Lung (tissue), 12 donors: Measurements from ENCODE around the gene TBCK. TPM values are rescaled to one million over a fixed set of nuclear protein-coding genes. Genes with fewer than 3 reads are reported as not detected.

Source experiments
- ATAC-seq: fragments of 200-7000 bp; cut with Tn5 transposase; one replicate; pipeline ENCODE4 v1.9.1; 2020; ENCODE audit warnings: moderate number of reproducible peaks; ENCODE audit not compliant: insufficient read depth, low FRiP score
- DNase-seq, 3 donors: peaks; one replicate each; pipeline ENCODE4 v3.0.0-alpha.2; 2013 to 2017
- H3K27ac ChIP-seq, 2 donors: one replicate each; pipeline ENCODE4 v1.5.1; 2013; ENCODE audit warnings: mild to moderate bottlenecking in 2 of 2, moderate library complexity in 2 of 2, control low read depth in 1 of 2, inconsistent platforms in 1 of 2, low read depth in 1 of 2, low read length in 1 of 2
- H3K27me3 ChIP-seq, 3 donors: one replicate each; pipeline ENCODE4 v1.5.1; 2013; ENCODE audit warnings: low read length in 2 of 3; ENCODE audit not compliant: control insufficient read depth in 3 of 3, insufficient read depth in 3 of 3
- H3K36me3 ChIP-seq, 4 donors: one replicate each; pipeline ENCODE4 v1.5.1; 2013; ENCODE audit warnings: low read length in 4 of 4, mild to moderate bottlenecking in 1 of 4, moderate library complexity in 1 of 4; ENCODE audit not compliant: control insufficient read depth in 4 of 4, insufficient read depth in 4 of 4
- H3K4me1 ChIP-seq, 5 donors: one replicate each; pipeline ENCODE4 v1.5.1; 2013; ENCODE audit warnings: low read length in 5 of 5, mild to moderate bottlenecking in 2 of 5, moderate library complexity in 1 of 5; ENCODE audit not compliant: control insufficient read depth in 5 of 5, insufficient read depth in 5 of 5
- H3K4me3 ChIP-seq: one replicate; pipeline ENCODE4 v1.5.1; 2013; ENCODE audit warnings: mild to moderate bottlenecking, control low read depth, moderate library complexity
- H3K9ac ChIP-seq, 2 donors: one replicate each; pipeline ENCODE4 v1.5.1; 2013; ENCODE audit warnings: low read length in 2 of 2, control low read depth in 1 of 2; ENCODE audit not compliant: insufficient read depth in 1 of 2
- H3K9me3 ChIP-seq, 4 donors: one replicate each; pipeline ENCODE4 v1.5.1; 2013; ENCODE audit warnings: low read length in 3 of 4, mild to moderate bottlenecking in 1 of 4, moderate library complexity in 1 of 4; ENCODE audit not compliant: control insufficient read depth in 4 of 4, insufficient read depth in 3 of 4
- CTCF ChIP-seq: IDR thresholded peaks from 2 replicates; pipeline ENCODE4 v1.5.1; 2012; ENCODE audit warnings: mild to moderate bottlenecking; ENCODE audit errors: control extremely low read depth, extremely low read depth
- WGBS, 2 donors: extraction: QIAGEN DNeasy Blood & Tissue Kit; methylation state at CpG; one replicate each; pipeline ENCODE4 v1.1.7; 2013; 5-methylcytosine and 5-hydroxymethylcytosine counted together
- polyA plus RNA-seq, 2 donors: library from polyadenylated mRNA; stranded (reverse); fragments of 200-250 nt; gene quantifications; one replicate each; pipeline ENCODE4 v1.2.1, GENCODE V29; 2013
- total RNA-seq, 2 donors: library from RNA; depleted of rRNA in 1 of 2; stranded (reverse); fragments of >200 nt in 1 of 2; gene quantifications; one replicate each; pipeline ENCODE4 v1.2.1, GENCODE V29; 2014 to 2021
- donor health status: control.
- donor health status: control.
- donor health status: Bipolar disorder and iron deficiency.
- donor health status: healthy.
- donor health status: DM: yes; HTN: yes; CAD: no.

TBCK gene
- total and polyA plus RNA-seq, 4 donors = 6.7 to 71.2 (median 18.6) TPM

GRCh38 chr4:106273831-106274230 lies 42.2 kb downstream of the TBCK start:
- ATAC-seq = no peak
- no peak for TF ChIP-seq CTCF
- no peaks in the 10 kb centered on the region for H3K27me3 ChIP-seq
- peaks cover 0 to 2% (median 0%) of the 10 kb centered on the region in 4 donors for H3K36me3 ChIP-seq
- H3K4me1 ChIP-seq = peaks cover 0 to 3% (median 0%) of the 10 kb centered on the region in 5 donors
- no peaks in the 10 kb centered on the region for H3K9me3 ChIP-seq
- no peak overlapping the region for H3K9ac ChIP-seq
- no peak overlapping the region for H3K27ac ChIP-seq
- DNase-seq = peak; percentile 17 to 88 (median 79)
- whole genome bisulfite sequencing, 2 donors = 64 to 78% methylated on average over 2 of the region's 2 CpGs
- H3K4me3 ChIP-seq = no peak overlapping the region

DNA sequence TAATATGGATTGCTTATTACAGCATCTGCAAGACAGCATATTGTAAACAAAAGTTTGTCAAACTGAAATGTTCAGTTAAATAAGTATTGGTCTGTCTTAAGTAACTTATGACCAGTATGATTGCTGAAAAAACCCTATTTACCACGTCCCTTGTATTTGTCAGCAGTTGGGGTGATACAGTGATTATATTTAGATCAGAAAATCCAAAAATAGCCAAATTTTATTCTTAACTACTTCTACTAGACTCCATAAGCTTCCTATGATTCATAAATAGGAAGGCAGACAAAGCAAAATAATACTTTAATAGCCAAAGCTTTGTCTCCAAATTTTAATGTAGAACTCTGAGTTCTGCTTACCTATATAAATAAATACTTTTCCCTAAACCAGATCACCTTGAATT lies 45.3 kb downstream of the TBCK start:
- H3K9ac ChIP-seq = no peak overlapping the region
- 89 to 91% methylated on average over 1 of the region's 1 CpG for WGBS, 2 donors
- H3K4me3 ChIP-seq = no peak overlapping the region
- ATAC-seq (no peak), DNase-seq (no peak)
- TF ChIP-seq CTCF = no peak
- no peaks in the 10 kb centered on the region for H3K9me3 ChIP-seq
- H3K4me1 ChIP-seq = peaks cover 0 to 3% (median 0%) of the 10 kb centered on the region in 5 donors
- no peak overlapping the region for H3K27ac ChIP-seq
- H3K27me3 ChIP-seq = no peaks in the 10 kb centered on the region
- peaks cover 0 to 2% (median 0%) of the 10 kb centered on the region in 4 donors for H3K36me3 ChIP-seq

- H3K9ac ChIP-seq = no peak overlapping the region
- no peak for TF ChIP-seq CTCF
- DNase-seq (no peak), ATAC-seq (no peak)
- WGBS, 2 donors = 92 to 94% methylated on average over 2 of the region's 2 CpGs
- H3K9me3 ChIP-seq = no peaks in the 10 kb centered on the region
- no peak overlapping the region for H3K4me3 ChIP-seq
- no peaks in the 10 kb centered on the region for H3K36me3 ChIP-seq
- no peak overlapping the region for H3K27ac ChIP-seq
- H3K4me1 ChIP-seq = peaks cover 0 to 3% (median 0%) of the 10 kb centered on the region in 5 donors
- no peaks in the 10 kb centered on the region for H3K27me3 ChIP-seq
Observed at GRCh38 chr4:106269711-106270110, 46.3 kb downstream of the TBCK start.

GRCh38 chr4:106268786-106269185 lies 47.2 kb downstream of the TBCK start:
- Histone ChIP-seq H3K27ac (no peak overlapping the region), H3K9me3 (no peaks in the 10 kb centered on the region), H3K36me3 (no peaks in the 10 kb centered on the region), H3K27me3 (no peaks in the 10 kb centered on the region), H3K4me3 (no peak overlapping the region), H3K9ac (no peak overlapping the region), H3K4me1 (peaks cover 0 to 3% (median 3%) of the 10 kb centered on the region in 5 donors)
- no peak for TF ChIP-seq CTCF
- ATAC-seq = no peak
- no peak for DNase-seq
